Pons (tissue), 1 donor: ENCODE results near the gene CD99.

Experiments
- DNase-seq: peaks from one replicate; pipeline ENCODE4 v3.0.0-alpha.2; 2016; ENCODE audit warnings: low spot score

The CD99 gene

DNA sequence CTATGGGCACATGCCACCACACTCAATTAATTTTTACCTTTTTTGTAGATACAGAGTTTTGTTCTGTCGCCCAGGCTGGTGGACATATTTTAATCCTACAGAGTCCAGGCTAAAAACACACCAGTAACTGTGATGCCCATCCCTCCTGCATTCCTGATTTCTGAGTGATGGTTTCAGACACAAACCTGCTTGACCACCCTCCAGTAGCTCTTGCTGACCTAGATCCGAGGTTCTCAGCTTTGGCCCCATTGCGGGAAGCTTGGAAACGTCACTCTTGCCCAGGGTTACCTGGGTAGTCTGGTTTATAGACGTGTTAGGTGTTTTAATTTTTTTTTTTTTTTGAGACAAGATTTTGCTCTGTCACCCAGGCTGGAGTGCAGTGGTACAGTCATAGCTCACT is 7.5 kb downstream of the CD99 start:
- no peak for DNase-seq

DNA sequence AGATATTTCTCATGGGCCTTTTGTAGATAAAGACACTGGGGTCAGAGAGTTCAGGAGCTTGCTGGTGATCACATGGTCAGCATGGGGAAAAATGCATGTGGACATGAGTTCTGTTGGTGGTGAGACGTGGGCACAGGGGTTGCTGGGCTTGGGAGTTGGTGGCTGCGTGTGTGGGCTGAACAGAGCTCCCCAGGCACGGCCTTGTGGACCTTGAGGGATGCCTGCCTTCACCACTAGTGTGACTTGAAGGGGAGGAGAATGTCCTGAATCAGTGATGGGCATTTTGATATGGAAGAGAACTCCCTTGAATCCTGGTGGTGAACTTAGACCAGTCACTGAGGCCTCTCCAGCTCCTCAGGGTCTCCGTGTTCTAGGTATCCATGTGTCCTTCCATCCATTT is 8.9 kb downstream of the CD99 start:
- no peak for DNase-seq

DNA sequence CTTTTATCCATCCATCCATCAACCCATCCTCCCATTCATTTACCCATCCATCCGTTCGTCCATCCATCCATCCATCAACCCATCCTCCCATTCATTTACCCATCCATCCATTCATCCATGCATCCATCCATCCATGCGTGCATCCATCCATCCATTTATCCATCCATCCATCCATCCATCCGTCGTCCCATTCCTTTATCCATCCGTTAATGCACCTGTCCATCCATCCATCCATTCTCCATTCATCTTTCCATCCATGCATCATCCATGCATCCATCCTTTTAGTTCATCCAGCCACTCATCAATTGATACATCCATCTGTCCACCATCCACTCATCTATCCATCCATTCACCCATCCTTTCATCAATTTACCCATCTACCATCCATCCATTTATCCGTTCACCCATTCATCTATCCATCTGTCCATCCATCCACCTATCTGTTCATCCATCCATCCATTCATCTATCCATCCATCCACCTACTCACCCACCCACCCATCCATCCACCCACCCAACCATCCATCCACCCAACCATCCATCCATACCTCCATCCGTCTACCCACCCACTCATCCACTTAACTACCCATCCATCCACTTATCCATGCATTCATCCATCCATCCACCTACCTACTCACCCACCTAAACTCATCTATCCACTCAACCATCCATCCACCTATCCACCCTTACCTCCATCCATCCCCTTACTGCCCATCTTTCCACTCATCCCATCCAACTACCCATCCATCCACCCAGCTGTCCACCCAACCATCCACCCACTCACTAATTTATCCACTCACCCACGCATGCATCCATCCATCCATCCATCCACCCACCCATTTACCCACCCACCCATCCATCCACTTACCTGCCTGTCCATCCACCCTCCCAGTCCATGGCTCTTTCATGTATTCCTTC is 9.6 kb downstream of the CD99 start:
- DNase-seq = no peak

DNA sequence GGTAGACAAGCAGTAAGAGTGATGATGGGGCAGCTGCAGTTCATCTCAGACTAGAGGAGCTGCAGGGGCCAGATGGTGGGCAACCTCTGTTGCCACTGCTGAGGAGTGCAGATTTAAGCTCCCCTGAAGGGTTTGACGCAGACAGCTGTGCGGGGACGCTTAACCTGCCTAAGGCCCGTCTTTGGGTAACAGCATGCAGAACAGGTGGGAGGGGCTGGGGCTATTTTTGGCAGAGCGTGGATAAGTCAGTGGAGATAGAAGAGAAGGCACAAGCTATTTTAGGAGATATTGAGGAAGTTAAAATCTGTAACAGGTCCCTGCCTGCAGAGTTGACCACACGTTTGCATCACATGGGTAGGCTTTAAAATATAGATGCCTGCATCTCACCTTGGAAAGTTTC is 10.5 kb downstream of the CD99 start:
- no peak for DNase-seq

DNA sequence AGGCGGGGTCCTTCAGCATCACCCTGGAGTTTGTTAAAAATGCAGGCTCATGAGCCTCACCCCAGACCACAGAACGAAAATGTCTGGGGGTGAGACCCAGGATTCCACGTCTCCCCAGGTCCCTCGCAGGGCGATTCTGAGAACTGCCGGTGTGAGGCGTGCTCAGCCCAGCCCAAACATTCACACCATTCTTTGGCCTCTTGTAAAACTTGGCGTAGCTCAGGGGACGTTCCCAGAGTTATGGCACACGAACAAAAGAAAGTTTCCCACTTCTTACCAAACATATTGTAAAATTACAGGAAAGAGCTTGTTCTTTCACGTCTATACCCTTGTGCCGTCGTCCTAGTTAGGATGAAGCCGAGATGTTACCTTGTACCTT is 12.9 kb downstream of the CD99 start:
- DNase-seq = no peak

DNA sequence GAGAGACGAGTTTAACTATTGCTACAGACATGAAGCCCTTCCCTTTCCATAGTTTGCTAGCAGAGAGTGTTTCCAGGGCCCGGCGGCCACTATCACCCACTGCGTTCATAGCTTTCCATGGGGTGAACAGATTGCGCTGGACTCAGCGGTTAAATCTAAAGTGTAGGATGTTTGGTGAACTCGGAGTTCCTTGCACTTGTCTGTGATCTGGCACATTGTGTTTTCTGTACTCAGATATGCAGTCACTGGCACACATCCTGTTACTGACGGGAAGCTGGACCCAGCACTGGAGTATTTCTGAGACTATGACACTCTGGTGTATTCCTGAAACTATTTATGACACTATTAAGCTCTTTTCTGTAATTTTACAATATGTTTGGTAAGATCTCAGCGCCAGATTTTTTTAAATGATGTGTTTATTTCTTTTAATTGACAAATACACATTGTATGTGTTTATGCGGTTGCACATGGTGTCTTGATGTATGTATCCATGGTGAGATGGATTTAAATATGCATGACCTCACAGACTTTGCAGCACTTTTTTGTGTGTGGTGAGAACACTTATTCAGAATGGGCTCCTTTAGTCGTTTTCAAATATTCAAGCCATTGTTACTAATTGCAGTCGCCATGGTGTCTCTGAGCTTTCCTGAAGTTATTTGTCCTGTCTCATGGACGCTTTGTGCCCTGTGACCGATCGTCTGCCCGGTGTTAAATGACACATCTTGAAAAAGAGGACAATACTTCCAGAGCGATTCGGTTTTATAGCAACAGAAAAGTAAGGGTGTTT is 14.1 kb downstream of the CD99 start:
- DNase-seq = no peak

DNA sequence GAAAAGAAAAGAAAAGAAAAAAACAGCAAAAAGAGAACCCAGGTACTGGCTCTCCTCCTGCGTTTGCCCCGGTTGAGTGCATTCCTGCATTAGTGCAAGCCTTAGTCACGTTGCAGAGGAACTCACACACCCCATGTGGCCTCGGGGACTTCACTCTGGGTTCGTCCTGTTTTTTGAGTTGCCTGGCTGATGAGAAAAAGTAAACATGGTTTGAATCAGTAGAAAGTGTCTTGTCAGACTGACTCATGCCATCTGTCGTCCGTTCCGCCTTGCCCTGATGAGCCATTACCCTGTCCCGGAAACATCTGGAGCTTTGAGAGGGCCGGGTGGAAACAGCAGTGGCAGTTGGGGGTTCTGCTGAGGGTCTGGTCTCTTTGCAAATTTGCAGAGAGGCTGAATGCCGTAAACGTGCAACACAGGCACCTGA is 16.3 kb downstream of the CD99 start:
- DNase-seq = peak; percentile 56

DNA sequence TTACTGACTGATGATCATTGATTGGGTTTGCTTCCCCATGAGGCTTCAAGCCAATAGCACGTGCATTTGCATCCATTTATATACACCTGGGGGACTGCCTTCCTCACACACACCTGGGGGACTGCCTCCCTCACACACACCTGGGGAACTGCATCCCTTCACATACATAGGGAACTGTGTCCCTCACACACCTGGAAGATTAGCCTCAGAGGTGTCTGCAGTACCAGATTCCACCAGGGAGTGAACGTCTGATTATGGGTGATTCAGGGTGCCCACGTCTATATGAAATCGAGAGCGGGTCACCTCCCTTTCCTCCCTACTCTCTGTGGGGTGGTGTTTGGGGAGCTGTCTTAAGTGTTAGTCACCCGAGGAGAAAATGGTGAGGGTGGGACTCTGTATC is 16.9 kb downstream of the CD99 start:
- no peak for DNase-seq

DNA sequence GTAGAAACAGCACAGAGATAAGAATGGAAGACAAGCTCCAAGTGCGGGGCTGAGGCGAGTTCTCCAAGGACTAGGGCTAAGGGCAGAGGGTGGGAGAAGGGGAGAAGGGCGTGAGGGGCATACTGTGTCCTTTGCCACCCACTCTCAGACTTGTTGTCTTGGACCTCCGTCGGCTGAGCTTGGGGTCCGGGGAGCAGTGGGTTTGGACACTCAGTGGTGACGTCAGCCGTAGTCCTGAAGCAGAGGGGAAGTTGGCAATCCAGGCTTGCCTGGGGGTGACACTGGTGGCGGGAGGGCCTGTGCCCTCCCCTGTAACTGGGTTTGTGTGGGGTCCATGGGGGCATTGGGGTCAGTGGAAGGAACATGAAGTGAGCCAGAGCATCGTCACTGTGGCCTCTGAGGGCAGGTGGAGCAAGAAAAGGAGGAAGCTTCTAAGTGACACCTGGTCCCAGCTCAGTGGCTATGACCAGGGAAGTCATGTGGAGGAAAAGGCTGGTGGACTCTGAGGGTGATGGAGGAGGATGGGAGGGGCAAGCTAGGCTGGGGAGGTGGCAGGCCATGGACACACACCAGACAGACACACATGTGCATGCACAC is 17.6 kb downstream of the CD99 start:
- no peak for DNase-seq

DNA sequence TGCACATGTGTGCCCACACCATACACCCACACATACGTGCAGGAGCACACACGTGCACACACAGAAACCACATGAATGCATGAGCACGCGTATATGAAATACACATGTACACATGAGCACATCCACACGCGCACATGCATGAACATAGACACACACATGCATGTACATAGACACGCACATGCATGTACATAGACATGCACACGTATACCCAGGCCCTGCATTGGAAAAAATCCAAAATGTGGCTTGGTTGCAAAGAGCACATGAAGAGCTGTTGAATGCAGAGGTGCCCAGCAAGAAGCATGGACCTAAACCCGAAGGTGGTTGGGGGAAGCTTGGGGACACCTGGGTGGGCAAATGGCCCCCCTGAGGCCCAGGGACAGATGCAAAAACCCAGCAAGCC is 18.5 kb downstream of the CD99 start:
- no peak for DNase-seq

DNA sequence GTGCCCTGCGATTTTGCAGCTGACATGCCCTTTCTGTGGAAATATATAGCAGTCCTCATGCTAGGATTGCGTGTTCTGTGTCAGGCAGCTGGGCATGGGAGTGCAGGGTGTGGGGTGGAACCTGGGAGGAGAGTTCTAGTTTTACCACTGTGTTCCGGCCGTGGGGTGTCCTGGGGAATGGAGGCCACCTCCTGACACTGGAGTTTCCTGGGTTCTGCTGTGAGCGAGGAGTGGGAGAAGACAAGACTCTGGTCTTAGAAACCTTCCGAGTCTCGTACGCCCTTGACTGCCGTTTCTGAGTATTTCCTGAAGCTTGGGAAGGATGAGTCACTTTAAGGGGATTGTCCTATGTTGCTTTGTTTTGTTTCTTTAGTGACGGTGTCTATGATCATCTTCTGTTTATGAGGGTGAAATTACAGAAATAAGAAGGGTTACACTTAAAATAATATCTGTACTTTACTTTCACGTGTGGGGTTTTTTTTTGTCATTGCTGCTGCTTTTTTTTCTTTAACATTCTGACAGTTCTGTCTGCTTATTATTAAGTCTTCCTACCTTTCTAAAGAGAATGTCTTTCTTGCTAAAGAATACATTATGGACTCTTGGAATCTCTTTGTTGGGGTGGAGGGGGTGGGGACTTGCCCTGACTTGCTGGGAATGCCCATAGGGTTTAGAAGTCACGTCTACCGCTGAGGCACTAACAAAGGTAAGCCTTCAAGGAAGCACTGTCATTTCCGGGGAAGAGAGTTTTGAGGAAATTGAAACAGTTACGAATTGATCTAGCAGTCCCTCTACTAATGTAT is 19.1 kb downstream of the CD99 start:
- no peak for DNase-seq

DNA sequence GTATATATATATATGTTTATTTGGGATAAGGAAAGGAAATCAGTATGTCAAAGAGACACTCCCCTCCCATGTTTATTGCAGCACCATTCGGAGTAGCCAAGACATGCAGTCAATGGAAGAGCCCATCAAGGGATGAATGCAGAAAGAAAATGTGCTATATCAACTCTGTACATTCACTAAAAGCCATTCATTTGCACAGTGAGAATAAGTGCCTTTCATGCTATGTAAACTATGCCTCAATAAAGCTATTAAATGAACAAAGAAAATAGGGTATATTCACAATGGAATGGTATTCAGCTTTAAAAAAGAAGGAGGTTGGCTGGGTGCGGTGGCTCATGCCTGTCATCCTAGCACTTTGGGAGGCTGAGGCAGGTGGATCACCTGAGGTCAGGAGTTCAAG is 20.3 kb downstream of the CD99 start:
- DNase-seq = no peak

DNA sequence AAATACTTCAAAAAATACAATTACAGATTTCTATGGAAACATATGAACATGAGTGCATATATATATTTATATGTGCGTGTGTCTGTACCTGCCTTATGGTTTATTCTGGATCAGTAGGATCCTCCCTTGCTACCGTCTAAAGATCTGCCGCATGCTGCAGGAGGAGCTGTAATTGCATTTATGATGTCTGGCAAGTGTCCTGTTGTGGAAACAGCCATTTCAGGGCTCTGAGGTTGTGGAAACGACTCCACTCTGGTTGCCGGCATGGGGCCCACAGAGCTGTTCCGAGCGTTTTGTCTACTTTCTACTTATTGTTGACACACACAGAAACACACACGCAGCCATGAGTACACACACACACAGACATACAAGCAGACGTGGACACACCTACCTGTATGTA is 21.3 kb downstream of the CD99 start:
- no peak for DNase-seq

DNA sequence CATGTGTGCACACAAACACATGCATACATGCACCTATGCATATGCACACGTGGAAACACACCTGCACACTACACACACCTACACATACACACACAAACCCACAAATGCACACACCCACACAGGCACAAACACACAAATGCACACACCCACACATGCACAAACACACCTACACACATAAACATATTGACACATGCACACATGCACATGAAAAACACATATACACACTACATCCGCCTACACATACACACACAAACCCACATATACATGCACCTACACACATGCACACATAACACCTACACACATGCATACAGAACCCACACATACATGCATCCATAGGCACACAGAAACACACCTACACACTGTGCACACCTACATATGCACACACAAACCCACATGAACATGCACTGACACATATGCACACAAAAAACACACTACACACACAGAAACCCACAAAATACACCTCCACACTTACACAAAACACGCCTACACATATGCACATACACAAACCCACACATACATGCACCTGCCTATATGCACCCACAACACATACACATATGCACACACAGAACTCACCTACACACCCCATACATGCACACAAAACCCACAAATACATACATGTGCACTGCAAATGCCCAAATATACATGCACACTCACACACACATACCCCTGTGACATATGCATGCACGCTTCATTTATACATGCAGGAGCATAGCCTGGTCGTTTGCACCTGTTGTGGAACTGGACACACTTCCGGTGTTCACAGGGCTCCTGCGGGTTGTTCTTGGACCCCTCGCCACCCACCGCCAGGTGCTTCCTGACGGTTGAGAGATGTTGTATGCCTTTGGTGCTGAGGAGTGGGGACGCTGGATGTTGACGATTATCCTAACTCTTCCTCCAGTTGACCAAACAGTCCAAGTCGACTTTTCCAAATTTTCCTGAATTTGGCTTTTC is 22.1 kb downstream of the CD99 start:
- DNase-seq = no peak

DNA sequence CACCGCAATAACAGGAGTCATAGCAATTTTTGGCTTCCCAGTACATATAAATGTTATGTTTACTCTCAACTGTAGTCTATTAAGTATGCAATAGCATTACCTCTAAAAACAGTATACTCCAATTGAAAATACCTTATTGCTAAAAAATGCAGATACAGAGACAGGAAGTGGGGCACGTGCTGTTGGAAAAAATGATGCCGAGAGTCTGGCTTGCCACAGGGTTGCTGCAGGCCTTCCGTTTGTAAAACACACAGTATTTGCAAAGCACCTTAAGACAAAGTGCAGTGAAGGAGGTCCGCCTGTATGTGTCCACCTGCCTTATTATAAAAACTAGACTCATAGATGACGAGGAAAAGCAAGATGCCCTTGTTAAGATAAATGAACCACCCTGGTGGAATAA is 23.5 kb downstream of the CD99 start:
- DNase-seq = no peak

DNA sequence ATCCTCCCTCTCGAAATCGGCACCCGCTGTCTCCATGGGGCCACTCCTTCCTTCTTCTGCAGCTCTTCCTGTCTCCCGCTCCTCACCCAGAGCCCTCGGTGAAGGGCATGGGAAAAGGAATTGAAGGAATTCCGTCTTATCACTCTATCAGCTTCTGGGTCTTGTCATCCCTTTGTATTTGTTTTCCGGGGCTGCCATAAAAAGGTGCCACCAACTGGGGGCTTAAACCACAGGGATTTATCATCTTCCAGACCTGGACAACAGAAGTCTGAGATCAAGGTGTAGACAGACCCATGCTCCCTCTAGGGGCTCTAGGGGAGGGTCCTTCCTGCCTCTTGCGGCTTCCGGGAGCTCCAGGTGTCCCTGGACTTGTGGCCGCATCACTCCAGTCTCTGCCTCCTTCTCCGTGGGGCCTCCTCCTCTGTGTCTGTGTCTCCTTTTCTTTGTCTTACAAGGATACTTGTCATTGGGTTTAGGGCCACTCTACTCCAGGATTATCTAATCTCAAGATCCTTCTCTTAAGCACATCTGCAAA is 24.0 kb downstream of the CD99 start:
- no peak for DNase-seq

DNA sequence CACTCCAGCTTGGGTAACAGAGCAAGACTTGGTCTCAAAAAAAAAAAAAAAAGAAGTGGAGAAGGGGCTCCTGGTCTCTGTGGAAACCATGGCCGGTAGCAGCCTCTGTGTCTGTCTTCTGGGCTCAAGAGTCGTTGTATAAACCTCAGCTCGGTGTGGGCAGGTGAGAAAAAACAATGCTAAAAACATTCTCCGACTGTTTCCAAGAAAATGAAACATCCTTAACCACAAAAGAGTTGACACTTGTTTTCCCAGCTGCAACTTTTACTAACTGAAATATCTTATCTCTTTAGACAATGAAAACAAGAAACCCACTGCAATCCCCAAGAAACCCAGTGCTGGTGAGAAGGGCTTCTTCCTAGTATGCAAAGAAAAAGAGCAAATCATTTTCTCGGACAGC is 26.2 kb downstream of the CD99 start:
- DNase-seq = no peak

DNA sequence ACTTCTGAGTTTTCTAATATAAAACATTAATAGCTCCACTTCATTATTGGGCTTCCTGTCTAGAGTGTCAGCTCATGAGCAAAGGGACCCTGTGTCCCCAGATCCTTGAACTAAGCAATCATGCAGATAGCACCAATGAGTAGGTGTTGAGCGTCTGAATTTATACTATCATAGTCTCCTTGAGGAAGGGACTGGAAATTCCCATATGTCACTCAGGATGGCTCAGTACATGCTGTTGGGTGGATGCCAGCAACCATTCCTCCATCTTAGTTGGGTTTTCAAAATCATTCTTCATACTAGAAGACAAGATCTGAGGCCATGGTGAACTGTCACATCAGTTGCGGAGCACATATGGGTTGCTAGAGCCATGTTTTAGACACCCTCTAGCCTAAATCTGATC is 27.7 kb downstream of the CD99 start:
- DNase-seq = no peak

DNA sequence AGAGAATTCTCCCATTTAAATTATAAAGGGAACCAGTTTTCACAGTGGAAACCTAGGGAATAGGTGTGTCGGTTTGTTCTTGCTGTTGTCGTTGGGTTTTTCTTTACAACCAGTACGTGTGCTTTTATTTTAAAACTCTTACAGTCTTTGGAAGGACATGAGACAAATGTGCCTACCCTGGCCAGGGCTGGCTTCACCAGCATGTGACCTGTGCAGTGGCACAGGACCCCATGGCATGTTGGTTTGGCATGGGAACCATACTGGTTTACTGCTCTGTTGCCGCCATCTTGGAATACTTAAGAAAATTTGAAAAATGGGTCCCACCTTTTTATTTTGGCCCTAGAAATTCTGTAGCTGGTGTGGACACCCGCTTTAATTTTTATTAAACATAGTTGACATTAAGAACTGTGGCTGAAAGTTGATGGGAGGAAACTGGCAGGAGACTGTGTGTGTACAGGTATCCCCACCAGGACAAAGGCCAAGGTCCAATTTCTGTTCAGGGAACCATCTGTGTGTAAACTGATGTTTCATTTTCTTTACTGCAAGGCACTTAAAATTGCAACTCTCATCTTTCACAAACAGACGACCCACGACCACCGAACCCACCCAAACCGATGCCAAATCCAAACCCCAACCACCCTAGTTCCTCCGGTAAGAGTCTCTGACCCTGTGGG is 28.8 kb downstream of the CD99 start:
- no peak for DNase-seq

DNA sequence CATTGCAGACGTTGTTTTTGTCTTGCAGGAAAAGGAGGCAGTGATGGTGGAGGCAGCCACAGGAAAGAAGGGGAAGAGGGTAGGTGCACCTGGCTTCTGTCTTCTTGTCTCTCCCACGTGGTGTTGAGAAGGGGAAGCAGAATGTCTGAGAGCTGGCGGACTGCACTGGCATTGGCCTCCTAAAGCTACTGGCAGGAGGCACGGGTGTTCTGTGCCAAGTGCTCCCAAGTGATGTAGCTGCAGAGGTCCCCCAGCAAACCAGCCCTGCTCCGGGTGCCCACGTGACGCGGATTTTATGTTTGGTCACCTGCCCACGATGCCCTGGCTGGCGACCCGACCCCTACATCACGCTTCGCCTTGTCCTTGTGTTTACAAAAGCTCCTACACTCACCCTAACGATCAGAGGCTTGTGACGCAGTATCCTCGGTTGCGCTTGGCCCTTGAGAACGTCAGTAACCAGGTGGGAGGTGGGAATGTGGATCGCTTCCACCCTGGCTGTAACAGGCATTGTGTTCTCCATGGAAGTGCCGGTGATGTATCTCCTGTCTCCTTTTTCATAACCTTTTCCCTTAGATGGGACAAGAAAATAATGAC is 32.3 kb downstream of the CD99 start:
- no peak for DNase-seq
